ENCODE data around the gene FAM3A. TPM values are rescaled to one million over a fixed set of nuclear protein-coding genes. Genes with fewer than 3 reads are reported as not detected.

Gene FAM3A
- total and polyA plus RNA-seq, 2 of the 4 experiments (the other 2 are of a cell fraction), result 14.0 to 47.2 TPM

GRCh38 chrX:154539077-154539476 is 23.0 kb upstream of the FAM3A start:
- Histone ChIP-seq H3K79me1 (ENCODE audit: low read depth in 1 of 2, low read length in 2 of 2) (peaks cover 8 to 47% of the 10 kb centered on the region in 2 experiments; a peak in 3 of 4 replicates), H3K4me3 (ENCODE audit: insufficient read depth, low read depth, low read length) (no peak overlapping the region), H2AK9ac (replicated peaks; ENCODE audit: low read depth, low read length, poor library complexity) (no peak overlapping the region), H4K91ac (ENCODE audit: insufficient read depth, low read depth, low read length) (no peak overlapping the region), H3K56ac (ENCODE audit: extremely low read depth, insufficient read depth, low read length) (no peak overlapping the region), H2BK15ac (ENCODE audit: low read depth, low read length) (no peak overlapping the region), H3K9ac (ENCODE audit: low read depth, low read length) (no peak overlapping the region), H3K27ac (ENCODE audit: insufficient read depth, low read length) (no peak overlapping the region), H4K8ac (ENCODE audit: low read depth in 2 of 2, low read length in 2 of 2) (no peak overlapping the region; a peak in 1 of 4 replicates), H3K9me1 (ENCODE audit: insufficient read depth, low read length) (peaks cover 14% of the 10 kb centered on the region), H2AK5ac (ENCODE audit: low read depth, low read length) (no peak overlapping the region), H3K4me1 (ENCODE audit: control insufficient read depth, insufficient read depth, low read length) (peaks cover 22% of the 10 kb centered on the region), H3K23ac (ENCODE audit: low read depth, low read length) (no peak overlapping the region), H4K20me1 (ENCODE audit: insufficient read depth, low read length) (peaks cover 16% of the 10 kb centered on the region), H2BK5ac (ENCODE audit: low read depth, low read length, poor library complexity, severe bottlenecking) (no peak overlapping the region), H2AFZ (replicated peaks; ENCODE audit: low read length, poor library complexity) (no peak overlapping the region), H3K36me3 (ENCODE audit: control insufficient read depth, insufficient read depth, low read length) (peaks cover 47% of the 10 kb centered on the region), H4K5ac (ENCODE audit: low read depth, low read length) (no peak overlapping the region), H3K14ac (replicated peaks; ENCODE audit: low read depth, low read length) (no peak overlapping the region; the same call in 1 of the 2 replicates), H2BK20ac (ENCODE audit: low read depth, low read length) (no peak overlapping the region), H3K4ac (ENCODE audit: low read depth, low read length) (no peak overlapping the region), H3K27me3 (ENCODE audit: control insufficient read depth, insufficient read depth, low read length) (no peaks in the 10 kb centered on the region), H3K18ac (ENCODE audit: low read depth, low read length) (no peak overlapping the region), H3K4me2 (ENCODE audit: low read depth, low read length) (no peak overlapping the region), H2BK120ac (ENCODE audit: low read depth, low read length) (no peak overlapping the region), H3K9me3 (ENCODE audit: control insufficient read depth, insufficient read depth, low read length) (no peaks in the 10 kb centered on the region)
- no peak for DNase-seq
- dilution Hi-C loops (cut with HindIII; ENCODE audit: low sequenced_read_pairs, unreplicated experiment), result no loop called here
- intact Hi-C loops (cut with micrococcal nuclease), result no loop called here
- WGBS, 2 experiments (ENCODE audit: extremely low coverage in 2 of 2, insufficient read length in 1 of 2), result 72% methylated on average over 3 of the region's 8 CpGs; no CpG with 5 or more reads in 1 of the 2 experiments
- in situ Hi-C loops (cut with MboI; ENCODE audit: low sequenced_read_pairs), result loop anchor here (25.0 kb wide), 1 partner anchor 1577 kb away; no protein-coding TSS in a partner anchor
- BruUV-seq (replicated peaks), result no TSS peak
- ChIA-PET CTCF (no interaction called here), POLR2A (ENCODE audit: unreplicated experiment) (no interaction called here)
- TF ChIP-seq CHD1 (IDR thresholded peaks at IDR 0.05; ENCODE audit: low read depth, low read length), result no peak
- TF ChIP-seq RAD21 (IDR thresholded peaks at IDR 0.05; ENCODE audit: low read length), result no peak
- no peak for TF ChIP-seq FOS (IDR thresholded peaks at IDR 0.05; ENCODE audit: low read depth, low read length)
- no peak for TF ChIP-seq SMC3 (IDR thresholded peaks at IDR 0.05; ENCODE audit: low read depth, low read length)
- no peak for TF ChIP-seq RCOR1 (IDR thresholded peaks at IDR 0.05; ENCODE audit: insufficient replicate concordance, low read length)
- TF ChIP-seq MAZ (IDR thresholded peaks at IDR 0.05; ENCODE audit: borderline replicate concordance, low read depth, low read length), result no peak
- TF ChIP-seq, protein P1, sequence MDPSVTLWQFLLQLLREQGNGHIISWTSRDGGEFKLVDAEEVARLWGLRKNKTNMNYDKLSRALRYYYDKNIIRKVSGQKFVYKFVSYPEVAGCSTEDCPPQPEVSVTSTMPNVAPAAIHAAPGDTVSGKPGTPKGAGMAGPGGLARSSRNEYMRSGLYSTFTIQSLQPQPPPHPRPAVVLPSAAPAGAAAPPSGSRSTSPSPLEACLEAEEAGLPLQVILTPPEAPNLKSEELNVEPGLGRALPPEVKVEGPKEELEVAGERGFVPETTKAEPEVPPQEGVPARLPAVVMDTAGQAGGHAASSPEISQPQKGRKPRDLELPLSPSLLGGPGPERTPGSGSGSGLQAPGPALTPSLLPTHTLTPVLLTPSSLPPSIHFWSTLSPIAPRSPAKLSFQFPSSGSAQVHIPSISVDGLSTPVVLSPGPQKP (IDR thresholded peaks at IDR 0.05; ENCODE audit: borderline replicate concordance, low read depth, low read length), result no peak
- no peak for TF ChIP-seq POLR2A (IDR thresholded peaks at IDR 0.05; ENCODE audit: low read depth, low read length)
- no peak for TF ChIP-seq BHLHE40 (IDR thresholded peaks at IDR 0.05; ENCODE audit: low read depth, low read length)
- TF ChIP-seq, protein P2, sequence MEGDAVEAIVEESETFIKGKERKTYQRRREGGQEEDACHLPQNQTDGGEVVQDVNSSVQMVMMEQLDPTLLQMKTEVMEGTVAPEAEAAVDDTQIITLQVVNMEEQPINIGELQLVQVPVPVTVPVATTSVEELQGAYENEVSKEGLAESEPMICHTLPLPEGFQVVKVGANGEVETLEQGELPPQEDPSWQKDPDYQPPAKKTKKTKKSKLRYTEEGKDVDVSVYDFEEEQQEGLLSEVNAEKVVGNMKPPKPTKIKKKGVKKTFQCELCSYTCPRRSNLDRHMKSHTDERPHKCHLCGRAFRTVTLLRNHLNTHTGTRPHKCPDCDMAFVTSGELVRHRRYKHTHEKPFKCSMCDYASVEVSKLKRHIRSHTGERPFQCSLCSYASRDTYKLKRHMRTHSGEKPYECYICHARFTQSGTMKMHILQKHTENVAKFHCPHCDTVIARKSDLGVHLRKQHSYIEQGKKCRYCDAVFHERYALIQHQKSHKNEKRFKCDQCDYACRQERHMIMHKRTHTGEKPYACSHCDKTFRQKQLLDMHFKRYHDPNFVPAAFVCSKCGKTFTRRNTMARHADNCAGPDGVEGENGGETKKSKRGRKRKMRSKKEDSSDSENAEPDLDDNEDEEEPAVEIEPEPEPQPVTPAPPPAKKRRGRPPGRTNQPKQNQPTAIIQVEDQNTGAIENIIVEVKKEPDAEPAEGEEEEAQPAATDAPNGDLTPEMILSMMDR (conservative IDR thresholded peaks at IDR 0.05; ENCODE audit: low read depth, low read length), result no peak
- no peak for TF ChIP-seq MAFK (IDR thresholded peaks at IDR 0.05; ENCODE audit: low read depth, low read length)
- TF ChIP-seq CEBPB (IDR thresholded peaks at IDR 0.05; ENCODE audit: low read depth, low read length), result no peak
- TF ChIP-seq RFX5 (IDR thresholded peaks at IDR 0.05; ENCODE audit: low read depth, low read length), result no peak
- no peak for TF ChIP-seq USF2 (IDR thresholded peaks at IDR 0.05; ENCODE audit: low read depth, low read length)
- TF ChIP-seq MXI1 (IDR thresholded peaks at IDR 0.05; ENCODE audit: borderline replicate concordance, low read depth, low read length), result no peak
- no peak for TF ChIP-seq NFE2L2 (IDR thresholded peaks at IDR 0.05; ENCODE audit: low read depth, low read length)
- no peak for ATAC-seq (ENCODE audit: low read depth)
